Frontal cortex (tissue), 4 donors: Measurements from ENCODE around the gene LRFN2. TPM values are rescaled to one million over a fixed set of nuclear protein-coding genes. Genes with fewer than 3 reads are reported as not detected.

Experiments
- DNase-seq, 2 donors: peaks; one replicate each; pipeline ENCODE4 v3.0.0; 2012; ENCODE audit warnings: low spot score in 2 of 2
- FAIRE-seq: peaks from 2 replicates; lab custom pipeline; 2012; peaks lifted over from hg19 to GRCh38; lab: Jason Lieb, UNC
- total RNA-seq: library from RNA; depleted of rRNA; stranded (reverse); fragments of >200 nt; gene quantifications from one replicate; pipeline ENCODE4 v1.2.3, GENCODE V29; 2014
- donor health status: control.
- donor health status: control.
- donor health status: control.

The LRFN2 gene
- total RNA-seq, 1 donor from 2014 or later, result 24.1 TPM

- FAIRE-seq, result no peak
- no peak for DNase-seq
These were observed 36.7 kb downstream of the LRFN2 start for GRCh38 chr6:40550202-40551101.

- DNase-seq (no peak), FAIRE-seq (no peak)
These were observed 41.2 kb downstream of the LRFN2 start for GRCh38 chr6:40545954-40546353.

- FAIRE-seq (no peak), DNase-seq (no peak)
These were observed 43.4 kb downstream of the LRFN2 start for GRCh38 chr6:40543776-40544175.

GRCh38 chr6:40543146-40543545, 44.0 kb downstream of the LRFN2 start:
- no peak for DNase-seq

GRCh38 chr6:40542175-40542764, 44.9 kb downstream of the LRFN2 start:
- DNase-seq (no peak), FAIRE-seq (no peak)

More at GRCh38 chr6:40543146-40543545, 44.0 kb downstream of the LRFN2 start:
- FAIRE-seq, result no peak

GRCh38 chr6:40541556-40542174, 45.5 kb downstream of the LRFN2 start:
- DNase-seq, result no peak
- FAIRE-seq, result no peak

- no peak for DNase-seq
- FAIRE-seq, result no peak
These were observed 46.4 kb downstream of the LRFN2 start for GRCh38 chr6:40540790-40541189.

- DNase-seq (no peak), FAIRE-seq (no peak)
These were observed 47.3 kb downstream of the LRFN2 start for GRCh38 chr6:40539853-40540252.

GRCh38 chr6:40538556-40538955, 48.6 kb downstream of the LRFN2 start:
- FAIRE-seq (no peak), DNase-seq (no peak)

GRCh38 chr6:40537446-40537845, 49.7 kb downstream of the LRFN2 start:
- no peak for FAIRE-seq
- DNase-seq, result no peak

- FAIRE-seq, result no peak
These were observed 50.7 kb downstream of the LRFN2 start for GRCh38 chr6:40536442-40536841.

GRCh38 chr6:40535819-40536380, 51.3 kb downstream of the LRFN2 start:
- FAIRE-seq, result no peak
- no peak for DNase-seq

More at GRCh38 chr6:40536442-40536841, 50.7 kb downstream of the LRFN2 start:
- DNase-seq, result no peak

GRCh38 chr6:40535110-40535818, 51.9 kb downstream of the LRFN2 start:
- FAIRE-seq (no peak), DNase-seq (no peak)

GRCh38 chr6:40532349-40533000, 54.7 kb downstream of the LRFN2 start:
- DNase-seq (no peak), FAIRE-seq (no peak)

GRCh38 chr6:40529919-40530318, 57.2 kb downstream of the LRFN2 start:
- FAIRE-seq, result no peak
- no peak for DNase-seq

- no peak for FAIRE-seq
These were observed 58.1 kb downstream of the LRFN2 start for GRCh38 chr6:40529040-40529439.

GRCh38 chr6:40528051-40528450, 59.1 kb downstream of the LRFN2 start:
- FAIRE-seq (no peak), DNase-seq (no peak)

More at GRCh38 chr6:40529040-40529439, 58.1 kb downstream of the LRFN2 start:
- DNase-seq, result no peak

GRCh38 chr6:40526036-40526435, 61.1 kb downstream of the LRFN2 start:
- DNase-seq, result no peak
- FAIRE-seq, result no peak

- DNase-seq (no peak), FAIRE-seq (no peak)
These were observed 62.2 kb downstream of the LRFN2 start for GRCh38 chr6:40524797-40525585.
